Measurements from ENCODE around the gene PKNOX2.

The PKNOX2 gene

DNA sequence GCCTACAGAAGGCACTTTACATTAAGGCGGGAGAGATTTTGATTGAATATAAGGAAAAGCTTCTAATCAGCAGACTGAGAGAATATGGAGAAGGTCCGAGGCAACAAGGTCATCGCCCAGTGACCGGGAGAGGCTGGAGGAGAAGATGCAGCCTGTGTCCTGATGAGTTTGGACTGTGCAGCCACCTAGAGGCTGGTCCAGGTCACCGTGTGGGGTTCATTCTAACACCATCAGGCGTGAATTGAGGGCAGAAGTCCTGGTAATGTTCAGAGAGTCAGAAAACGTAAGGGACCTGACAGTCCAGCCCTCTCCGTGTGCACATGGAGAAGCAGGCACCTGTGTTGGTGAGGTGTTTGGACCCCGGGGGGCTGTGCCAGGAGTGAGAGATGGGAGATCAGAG, 228.8 kb downstream of the PKNOX2 start:
- DNase-seq = no peak

DNA sequence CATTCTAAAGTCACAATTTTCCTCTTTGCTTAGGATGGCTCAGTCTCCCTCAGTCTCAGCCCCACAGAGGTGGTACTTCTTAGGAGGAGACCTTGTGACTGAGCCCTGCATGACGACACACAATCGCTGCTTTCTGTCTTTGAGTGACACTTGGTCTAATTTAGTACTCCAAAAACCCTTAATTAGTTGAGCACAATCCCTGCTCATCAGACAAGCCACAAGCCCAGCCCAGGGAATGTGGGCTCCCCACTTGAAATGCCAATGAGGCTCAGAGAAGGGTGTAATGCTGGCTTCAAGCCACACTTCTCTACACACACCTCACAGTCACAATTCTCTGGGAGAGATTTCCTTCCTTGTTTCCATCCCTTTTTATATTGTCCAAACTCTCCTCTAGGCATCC, 229.7 kb downstream of the PKNOX2 start:
- DNase-seq = no peak

DNA sequence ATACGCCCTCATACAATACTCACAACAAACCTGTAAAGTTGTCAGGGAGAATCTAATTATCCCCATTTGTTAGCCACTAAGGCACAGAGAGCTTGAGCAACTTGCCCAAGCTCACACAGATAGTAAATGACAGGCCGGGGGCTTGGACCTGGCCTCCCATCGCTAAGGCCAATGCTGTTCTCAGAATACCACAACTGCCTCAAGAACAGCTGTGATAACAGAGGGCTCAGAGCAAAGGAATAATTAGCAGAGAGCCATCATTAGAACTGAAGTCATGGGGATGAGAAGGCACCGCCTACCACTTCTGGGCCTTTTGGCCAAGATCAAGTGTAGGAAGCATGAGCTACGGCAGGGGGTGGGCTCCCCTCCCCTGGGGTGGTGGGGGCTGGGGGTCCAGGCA, 232.9 kb downstream of the PKNOX2 start:
- DNase-seq = no peak

DNA sequence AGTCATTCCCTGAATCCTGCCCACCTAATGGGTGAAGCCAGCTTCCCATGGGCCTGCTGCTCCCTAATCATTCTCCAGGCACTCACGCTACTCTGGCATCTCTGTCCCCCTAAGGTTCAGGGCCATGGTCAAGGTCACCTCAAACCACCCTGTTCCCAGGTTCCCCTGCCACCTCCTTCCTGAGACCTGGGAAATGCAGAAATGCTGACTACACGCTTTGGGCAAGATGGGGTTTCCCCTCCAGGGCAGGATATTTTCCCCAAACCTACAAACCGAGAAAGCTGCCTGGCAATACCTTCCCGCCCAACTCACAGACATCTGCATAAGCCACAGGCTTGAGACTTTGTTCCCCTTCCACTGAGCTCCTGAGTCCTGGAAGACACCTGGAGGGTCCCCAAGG, 233.9 kb downstream of the PKNOX2 start:
- DNase-seq = no peak

DNA sequence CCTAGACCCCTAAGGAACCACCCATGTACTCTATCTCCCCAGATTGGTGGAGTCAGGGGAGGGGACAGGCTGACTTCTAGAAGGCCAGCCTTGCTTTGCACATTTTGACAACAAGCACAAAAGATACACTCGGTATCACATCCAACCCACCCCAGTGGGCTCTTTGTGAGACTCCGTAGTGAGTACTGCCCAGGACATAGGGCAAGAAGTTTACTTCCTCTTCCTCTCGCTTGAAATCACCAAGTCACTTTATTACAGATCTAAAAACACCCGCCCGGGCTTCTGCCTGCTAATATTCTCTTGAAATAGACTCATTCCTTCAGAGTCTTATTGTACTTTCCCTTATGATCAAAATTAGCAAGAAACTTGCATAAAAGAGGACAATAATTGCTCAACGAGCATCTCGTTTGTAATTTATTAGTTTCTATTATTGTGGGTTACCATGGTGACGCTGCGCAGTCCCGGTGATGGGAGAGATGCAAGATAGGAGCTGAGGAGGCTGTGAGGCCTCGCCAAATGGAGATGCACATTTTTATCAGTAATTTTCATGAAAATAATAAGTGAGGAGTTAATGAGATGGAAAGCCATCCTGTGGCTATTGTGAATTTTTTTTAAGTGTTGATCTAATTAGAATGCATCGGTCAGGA, 234.6 kb downstream of the PKNOX2 start:
- DNase-seq = no peak

DNA sequence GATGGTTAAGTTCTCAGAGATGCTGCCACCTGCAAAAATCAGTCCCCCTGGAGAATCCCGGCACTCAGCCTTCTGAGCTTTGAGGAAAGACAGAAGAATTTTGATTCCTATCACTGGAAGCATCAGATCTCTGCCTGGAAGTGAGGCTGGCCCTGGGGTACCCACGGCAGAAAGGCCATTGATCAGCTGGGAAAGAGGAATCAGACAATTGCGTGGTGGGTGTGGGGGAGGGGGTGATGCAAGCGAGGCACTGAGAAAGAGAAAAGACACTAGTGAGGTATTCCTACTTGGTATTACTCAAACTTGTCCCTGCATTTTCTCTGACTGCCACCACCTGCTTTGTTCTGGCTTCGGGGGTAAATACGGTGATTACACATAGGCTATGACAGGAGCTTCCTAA, 235.4 kb downstream of the PKNOX2 start:
- no peak for DNase-seq

DNA sequence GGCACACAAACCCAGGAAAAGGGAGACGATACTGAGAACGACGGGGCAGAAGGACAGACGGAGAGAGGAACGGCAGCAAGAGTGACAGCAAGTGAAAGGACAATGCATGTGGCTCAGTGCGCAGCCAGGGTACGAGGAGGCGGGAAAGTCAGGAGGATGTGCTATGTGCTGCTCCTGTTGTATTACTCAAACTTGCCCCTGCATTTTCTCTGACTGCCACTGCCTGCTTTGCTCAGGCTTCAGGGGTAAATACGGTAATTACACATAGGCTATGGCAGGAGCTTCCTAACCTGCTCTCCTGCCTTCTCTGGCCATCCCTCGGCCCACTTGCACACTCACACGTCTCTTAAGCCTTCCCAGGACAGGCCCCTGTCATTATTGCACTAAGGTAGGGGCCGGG, 236.7 kb downstream of the PKNOX2 start:
- no peak for DNase-seq

DNA sequence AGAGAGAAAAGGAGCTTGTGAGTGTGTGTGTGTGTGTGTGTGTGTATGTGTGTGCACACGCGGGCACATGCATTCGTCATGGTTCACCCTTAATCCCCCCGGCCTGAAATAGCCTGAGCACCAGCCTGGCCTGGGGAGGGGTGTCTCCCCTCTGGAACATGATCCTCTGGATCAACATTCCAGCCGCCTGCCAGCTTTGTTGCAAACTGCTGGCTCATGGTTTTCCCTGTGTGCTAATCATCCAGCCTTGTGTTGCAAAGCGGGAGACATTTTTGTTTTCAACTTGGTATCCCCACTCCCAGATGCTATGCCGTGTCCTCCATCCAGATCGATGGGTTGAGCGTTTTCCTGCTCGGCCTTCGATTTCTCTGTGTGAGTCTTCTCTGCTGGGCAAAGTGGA, 237.2 kb downstream of the PKNOX2 start:
- no peak for DNase-seq

DNA sequence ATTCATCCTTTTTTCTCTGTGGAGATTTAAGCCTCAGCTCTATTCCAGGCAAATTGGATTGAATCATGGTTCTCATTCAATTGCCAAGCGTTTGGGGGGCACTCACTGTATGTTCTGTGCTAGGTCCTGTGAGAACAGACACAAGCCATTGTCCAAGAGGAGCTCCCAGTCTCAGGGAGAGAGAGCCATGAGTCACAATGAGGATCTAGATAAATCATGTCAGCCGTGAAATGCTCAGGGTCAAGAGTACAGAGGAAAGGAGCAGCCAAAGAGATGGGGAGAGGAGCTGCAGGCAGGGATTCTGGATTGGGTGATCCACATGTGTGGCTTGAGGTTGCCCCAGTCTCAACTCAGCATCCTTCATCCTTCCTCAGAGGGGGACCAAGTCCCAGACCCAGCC, 237.9 kb downstream of the PKNOX2 start:
- no peak for DNase-seq

DNA sequence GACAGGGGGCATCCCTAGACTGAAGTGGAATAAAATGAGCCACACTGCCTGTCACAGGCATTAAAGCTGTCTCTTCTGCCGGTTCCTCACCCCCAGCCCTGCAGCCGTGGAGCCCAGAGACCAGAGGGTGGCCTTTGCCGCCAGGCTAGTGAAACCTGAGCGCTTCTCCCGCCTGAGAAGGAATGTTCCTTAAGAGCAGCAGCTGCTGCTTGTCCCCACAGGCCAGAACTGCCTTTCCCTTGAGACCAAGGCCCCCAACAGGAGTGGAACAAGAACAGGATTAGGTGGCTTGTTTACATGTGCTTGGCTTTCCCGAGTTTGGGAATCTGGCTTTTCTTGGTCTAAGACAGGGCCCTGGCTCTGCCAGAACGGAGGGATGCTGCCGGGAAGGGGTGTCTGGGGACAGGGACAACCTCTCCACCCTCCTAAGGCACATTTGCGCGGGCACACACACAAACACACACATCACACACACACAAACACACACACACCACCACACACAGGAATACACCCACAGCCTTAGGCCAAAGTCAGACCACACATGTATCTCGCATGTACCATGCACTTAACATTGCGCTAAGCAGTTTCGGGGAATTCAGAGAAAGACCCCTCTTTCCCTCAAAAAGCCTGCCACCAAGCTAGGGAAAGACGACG, 239.7 kb downstream of the PKNOX2 start:
- no peak for DNase-seq

DNA sequence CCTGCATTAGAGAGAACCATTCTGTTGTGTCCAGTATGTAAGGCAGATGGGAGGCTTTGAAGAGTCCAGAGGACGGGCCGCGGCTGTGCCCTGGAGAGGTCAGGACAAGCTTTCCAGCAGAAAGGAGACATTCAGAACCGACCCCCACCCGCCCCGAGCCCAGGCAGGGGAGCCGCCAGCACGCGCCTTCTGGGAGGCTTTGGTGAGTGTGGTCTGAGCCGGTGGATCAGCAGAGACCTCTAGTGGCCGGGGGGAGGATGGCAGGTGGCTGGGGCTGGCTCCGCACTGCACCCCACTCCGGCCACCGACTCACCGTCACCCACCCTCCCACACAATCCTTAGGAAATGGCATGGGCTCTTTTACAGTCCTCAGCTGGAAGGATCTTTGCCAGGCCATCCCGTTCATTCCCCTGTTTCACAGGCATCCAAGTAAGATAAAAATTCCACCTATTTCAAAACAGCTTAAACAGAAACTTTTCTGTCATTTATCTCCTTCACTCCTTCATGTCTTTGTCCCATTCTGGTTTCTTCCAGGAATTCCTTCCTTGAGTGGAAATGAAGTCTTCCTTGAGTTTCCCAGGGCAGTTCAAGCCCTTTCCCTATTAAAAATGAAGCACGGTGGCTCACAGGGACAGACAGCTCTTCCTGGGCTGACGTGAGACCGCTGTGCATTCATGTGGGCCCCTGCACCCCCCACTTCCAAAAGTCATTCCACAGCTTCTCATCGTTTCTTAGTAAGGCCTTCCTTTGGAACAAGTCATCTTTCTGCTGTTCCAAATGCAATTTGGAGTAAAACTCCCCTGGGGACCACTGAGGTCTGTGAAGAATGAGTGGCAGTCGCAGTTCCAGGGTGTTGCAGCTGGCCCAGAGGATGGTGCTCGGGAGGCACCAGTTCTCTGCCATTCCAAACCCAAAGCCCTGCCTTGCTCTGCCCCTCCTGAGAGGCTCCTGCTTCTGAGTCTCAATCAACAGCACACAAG, 240.6 kb downstream of the PKNOX2 start:
- no peak for DNase-seq

DNA sequence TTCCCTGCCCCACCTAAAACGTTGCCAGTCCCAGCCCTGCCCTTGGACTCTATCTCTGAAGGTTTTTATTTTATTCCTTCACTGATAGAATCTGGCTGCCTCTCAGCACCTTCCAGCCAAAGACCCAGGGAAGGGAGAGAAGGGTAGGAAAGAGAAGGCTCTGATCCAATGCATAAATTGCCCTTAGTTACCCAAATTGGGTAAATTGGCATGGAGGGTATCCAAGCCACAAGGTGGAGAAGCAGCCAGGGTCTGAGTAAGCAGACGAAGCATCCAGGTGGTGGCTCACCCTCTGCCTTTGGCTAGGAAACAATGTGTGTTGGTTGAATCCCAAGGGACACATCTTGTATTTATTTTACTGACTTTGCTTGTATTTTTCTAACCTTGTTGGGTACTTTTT, 242.5 kb downstream of the PKNOX2 start:
- DNase-seq = no peak

DNA sequence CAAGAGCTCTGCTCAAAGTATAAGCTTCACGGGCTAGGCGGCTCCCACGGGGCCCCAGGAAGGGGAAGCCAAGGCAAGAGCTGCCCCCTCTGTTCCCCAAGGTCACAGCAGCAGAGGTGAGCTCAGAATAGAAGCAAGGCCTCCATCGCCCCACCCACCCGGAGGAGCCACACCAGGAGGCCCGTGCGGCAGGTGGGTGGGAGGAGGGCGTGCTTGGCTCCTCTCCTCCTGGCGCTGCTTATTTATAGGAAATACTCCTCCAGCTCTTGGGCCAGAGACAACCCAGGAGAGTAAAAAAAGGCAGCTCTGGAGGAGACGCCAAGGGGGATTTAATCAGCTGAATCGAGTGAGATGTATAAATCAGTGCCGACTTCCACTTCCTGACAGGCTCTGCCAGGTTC, 243.8 kb downstream of the PKNOX2 start:
- DNase-seq = no peak

DNA sequence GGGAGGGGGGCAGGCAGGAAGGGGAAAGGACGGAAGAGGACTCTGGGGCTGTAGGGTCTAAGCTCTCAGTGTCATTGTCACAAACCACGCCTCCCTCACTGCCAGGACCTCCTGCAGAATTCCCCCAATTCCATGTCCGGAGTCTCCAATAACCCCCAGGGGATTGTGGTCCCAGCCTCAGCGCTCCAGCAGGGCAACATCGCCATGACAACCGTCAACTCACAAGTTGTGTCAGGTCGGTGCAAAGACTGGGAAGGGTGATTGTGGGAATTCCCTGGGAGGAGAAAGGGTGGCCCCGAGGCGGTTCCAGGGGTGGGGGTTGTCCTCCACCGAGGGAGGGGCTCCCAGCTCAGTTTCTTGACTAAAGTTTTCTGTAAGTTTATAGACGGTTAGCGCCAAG, 245.5 kb downstream of the PKNOX2 start:
- DNase-seq = no peak

DNA sequence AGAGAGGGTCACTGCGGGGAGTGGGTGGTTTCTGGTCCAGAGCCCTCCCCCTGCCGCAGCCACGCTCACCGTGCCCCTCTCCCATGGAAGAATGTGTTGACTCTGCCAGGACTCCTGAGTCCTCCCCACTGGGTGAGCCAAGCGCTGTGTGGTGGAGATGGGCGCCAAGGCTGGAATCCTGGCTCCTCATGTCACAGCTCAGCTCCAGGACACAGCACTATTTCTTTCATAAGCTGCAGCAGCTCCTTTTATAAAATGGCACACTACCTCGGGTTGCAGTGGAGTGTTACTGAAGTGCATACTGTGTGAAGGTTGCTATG, 247.6 kb downstream of the PKNOX2 start:
- DNase-seq = no peak

DNA sequence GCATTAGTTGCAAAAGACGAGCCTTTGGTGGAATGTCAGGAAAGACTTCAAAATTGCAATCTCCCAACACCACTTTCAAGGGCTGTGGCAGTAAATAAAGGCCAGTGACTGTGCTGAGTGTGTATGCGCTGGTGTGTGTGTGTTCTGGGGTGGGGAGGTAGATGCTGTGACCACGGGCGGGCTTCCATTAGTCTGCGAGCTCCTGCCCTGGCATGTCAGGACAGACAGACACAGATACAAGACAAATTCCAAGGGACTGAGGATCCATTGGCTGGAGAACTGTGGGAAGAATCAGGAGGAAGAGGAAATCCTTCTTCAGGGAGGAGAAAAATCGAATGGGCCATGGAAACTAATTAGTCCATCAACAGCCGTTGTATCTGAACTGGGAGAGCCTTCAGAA, 248.0 kb downstream of the PKNOX2 start:
- DNase-seq = no peak

DNA sequence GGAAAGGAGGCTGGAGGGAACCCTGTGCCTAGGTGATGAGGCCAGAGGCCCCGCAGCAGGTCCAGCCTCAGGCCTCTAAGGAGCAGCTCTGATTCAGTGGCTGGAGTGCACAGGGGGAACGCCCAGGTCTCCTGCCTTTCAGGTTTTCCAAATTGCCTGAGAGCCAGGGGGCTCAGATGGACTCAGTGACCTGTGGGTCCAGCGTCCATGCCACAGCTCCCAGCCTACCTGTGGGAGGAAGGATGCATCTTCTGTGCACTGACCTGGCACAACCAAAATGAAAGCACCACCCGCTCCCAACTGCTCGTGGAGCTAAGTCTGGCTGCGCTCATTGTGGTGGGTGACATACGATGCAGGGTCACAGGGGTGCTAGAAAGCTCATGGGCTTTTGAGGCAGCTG, 248.7 kb downstream of the PKNOX2 start:
- DNase-seq = no peak

DNA sequence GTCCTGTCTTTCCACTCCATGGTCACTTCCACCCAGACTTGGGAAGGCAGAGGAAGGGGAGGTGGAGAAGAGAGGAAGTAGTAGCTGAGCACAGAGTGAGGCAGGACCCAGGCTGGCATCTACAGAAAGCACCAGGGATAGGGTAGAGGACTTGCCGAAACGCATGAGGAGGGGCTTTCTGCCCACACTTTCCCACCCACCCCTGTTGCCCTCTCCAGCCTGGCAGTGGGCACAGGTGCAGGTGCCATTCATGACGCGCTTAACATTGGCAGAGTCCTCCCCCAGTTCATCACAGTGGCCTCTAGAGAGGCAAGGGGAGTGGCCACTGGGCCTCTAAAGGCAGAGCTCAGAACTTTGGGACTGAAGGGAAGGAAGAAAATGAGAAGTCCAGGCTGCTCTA, 249.6 kb downstream of the PKNOX2 start:
- no peak for DNase-seq

DNA sequence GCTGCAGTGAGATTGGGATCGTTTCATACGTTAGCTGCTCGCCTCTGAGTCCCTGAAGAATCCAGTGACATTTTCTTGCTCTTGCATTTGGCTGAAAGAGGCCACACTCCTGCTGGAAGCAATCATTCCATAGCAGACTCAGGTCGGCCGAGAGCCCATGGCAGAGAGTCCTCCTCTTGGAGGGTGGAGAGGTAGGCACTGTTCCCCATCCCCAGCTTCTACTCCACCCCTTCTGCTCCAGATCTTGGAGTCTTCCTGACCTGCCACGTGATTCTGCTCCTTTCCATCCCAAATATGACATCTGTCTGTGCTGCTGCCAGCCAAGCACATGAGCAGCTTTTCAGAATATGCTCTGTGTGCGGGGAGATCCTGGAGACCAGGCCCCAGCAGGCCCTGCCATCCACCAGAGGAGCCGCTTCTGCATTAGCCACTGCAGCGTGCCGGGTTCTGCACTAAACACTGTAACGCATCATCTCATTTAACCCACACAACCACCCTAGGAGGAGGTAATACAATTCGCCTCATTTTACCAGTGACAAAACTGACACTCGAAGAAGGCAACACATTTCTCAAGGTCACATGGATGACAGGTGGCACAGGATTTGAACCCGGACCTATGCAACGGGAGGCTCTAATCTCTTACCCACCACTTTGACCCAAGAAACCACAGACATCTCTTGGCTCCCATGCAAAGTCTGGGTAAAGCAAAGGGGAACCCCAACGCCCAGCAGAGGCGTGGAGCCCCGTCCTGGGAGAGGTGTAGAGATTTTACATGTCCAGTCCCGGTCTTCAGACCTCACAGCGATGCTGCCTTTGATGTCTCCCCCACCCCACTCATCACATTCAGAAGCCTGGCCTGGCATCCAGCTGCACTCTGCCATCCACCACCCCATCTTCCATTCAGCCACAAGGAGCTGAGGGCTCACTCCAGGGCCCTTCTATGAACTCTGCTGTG, 252.7 kb downstream of the PKNOX2 start:
- no peak for DNase-seq

DNA sequence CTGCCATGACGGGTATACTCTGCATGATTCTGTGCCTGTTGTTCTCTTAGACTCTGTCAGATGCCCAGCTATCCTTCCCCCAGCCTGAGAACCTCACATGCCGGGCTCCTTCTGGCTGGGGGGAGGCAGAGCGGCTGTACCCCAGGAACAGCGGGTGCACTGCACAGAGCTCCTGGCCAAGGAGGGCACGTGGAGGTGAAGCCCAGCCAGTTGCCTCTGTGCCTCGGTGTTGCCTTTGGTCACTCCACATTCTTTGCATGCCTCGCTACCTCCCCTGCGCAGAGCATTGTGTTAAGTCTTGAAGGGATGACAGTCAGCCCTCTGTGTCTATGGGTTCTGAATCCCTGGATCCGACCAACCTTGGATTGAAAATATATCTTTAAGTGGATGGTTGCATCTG, 253.8 kb downstream of the PKNOX2 start:
- DNase-seq = no peak

DNA sequence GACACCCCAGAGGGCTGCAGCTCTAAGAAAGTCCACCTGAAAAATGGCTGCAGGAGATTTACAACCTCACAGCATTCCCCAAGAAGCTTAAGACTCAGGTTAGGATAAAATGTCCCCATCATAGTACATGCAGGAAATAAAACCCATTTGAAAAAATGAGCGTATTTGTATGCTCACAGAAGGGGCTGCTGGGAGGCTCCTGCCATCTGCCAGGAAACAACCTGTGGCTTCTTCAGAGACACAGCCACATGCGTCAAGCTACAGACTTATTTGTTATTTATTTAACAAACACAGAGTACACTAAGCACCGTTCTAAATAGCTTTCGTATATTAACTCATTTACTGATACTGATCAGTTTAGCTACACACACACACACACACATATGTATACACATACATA, 258.1 kb downstream of the PKNOX2 start:
- DNase-seq = no peak

DNA sequence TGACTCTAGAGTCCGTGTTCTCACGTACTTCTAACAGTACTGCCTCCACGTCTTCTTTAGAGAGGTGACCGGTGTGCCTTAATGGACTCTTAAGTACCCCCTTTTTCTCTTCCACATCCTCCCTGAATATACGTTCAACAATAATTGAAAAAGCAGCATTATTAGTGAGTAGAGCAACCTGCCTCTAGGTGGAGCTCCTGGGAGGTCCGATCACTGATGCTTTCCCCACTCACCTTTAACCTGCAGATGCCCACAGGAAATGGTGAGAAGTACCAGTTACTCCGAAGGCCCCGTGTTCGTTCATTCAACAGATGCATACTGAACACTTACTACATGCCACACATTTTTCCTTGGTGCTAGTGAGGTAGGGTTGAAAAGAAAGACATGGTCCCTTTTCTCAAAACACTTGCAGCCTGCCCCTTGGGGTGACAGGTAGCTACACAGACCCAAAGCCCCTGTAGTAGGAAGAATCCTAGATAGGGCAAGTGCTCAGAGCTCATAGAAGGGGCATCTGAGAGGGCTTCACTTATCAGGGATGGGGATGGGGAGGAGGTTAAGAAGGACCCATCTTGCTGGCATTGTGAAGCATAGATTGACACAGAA, 258.8 kb downstream of the PKNOX2 start:
- DNase-seq = no peak

DNA sequence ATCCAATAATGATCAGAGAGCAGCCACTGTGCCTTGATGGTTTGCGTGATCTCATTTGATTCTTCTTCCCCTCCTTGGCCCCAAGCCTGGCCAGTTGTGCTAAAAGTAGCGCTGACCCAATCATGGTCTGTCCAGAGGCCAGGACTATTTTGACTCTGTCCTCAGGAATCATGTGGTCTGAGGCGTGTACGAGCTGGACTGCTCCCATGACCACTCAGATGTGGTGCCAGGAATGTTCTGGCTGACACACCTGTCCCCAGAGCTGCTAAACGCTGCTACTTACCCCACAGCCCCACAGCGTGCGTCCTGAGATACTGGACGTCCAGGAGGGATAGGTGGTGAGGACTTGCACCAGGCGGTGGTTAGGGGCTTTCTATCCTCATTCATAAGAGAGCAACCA, 261.1 kb downstream of the PKNOX2 start:
- DNase-seq = no peak
